K562 (cell line): ENCODE results near the gene RPL11. TPM values are rescaled to one million over a fixed set of nuclear protein-coding genes. Genes with fewer than 3 reads are reported as not detected.

Experiments
- ESRRA ChIP-seq: fragments of 450-650 bp; IDR thresholded peaks from 2 replicates; pipeline ENCODE4 v1.6.1; 2014; ENCODE audit warnings: low read depth, mild to moderate bottlenecking, moderate library complexity, borderline replicate concordance
- HDAC1 ChIP-seq, 2 experiments: fragments of 450-650 bp; IDR thresholded peaks; 2 replicates each; pipeline ENCODE4 v1.6.1; 2016 to 2017; ENCODE audit warnings: inconsistent platforms in 1 of 2, mild to moderate bottlenecking in 1 of 2, moderate library complexity in 1 of 2
- PCBP1 ChIP-seq: fragments of 200-400 bp; formaldehyde crosslinking; IDR thresholded peaks from 2 replicates; pipeline ENCODE4 v1.6.1; 2018; ENCODE audit warnings: mild to moderate bottlenecking, low read depth, low read length; ENCODE audit not compliant: poor library complexity, severe bottlenecking
- RAD51 ChIP-seq: fragments of 450-650 bp; IDR thresholded peaks from 2 replicates; pipeline ENCODE4 v1.7.1; 2016; ENCODE audit warnings: low read depth, mild to moderate bottlenecking, borderline replicate concordance
- RBM22 ChIP-seq: fragments of 200-400 bp; formaldehyde crosslinking; IDR thresholded peaks from 2 replicates; pipeline ENCODE4 v1.6.1; 2018; ENCODE audit warnings: low read length, low read depth; ENCODE audit not compliant: poor library complexity, severe bottlenecking
- RBM39 ChIP-seq: fragments of 200-400 bp; formaldehyde crosslinking; optimal IDR thresholded peaks from 2 replicates; pipeline ENCODE3; 2018; ENCODE audit warnings: low read depth, low read length
- SMAD4 ChIP-seq: fragments of 250-450 bp; sonication (Bioruptor Pico); conservative IDR thresholded peaks from 2 replicates; pipeline ENCODE4 v1.8.0; 2021; ENCODE audit warnings: inconsistent platforms, mild to moderate bottlenecking, moderate library complexity
- ZFX ChIP-seq: sonication (generic); formaldehyde crosslinking; IDR thresholded peaks from 2 replicates; pipeline ENCODE4 v1.8.0; 2022; ENCODE audit warnings: mild to moderate bottlenecking, missing genetic modification reagents, moderate library complexity
- ZNF316 ChIP-seq: fragments of 450-650 bp; IDR thresholded peaks from 2 replicates; pipeline ENCODE4 v1.6.1; 2016
- ZNF561 ChIP-seq: fragments of 450-650 bp; formaldehyde crosslinking; conservative IDR thresholded peaks from 2 replicates; pipeline ENCODE4 v1.4.0; 2020; ENCODE audit warnings: mild to moderate bottlenecking, moderate library complexity
- polyA plus RNA-seq, 8 experiments: library from polyadenylated mRNA; depleted of rRNA in 4 of 8; stranded (reverse) in 5 of 8; unstranded in 3 of 8; fragments of >200 nt; fragmentation: Nextera tagmentation in 2 of 8; fragmentation: Illumina TruSeq in 1 of 8; extraction: Ambion mirVana in 2 of 8; extraction: Trizol in 1 of 8; gene quantifications; 2 replicates each; pipeline versions ENCODE4 v1.2.1 to v1.2.3, GENCODE V29; 2011 to 2014; ENCODE audit warnings: inconsistent platforms in 1 of 8, missing spikeins in 1 of 8
- total RNA-seq, 7 experiments: library from RNA; depleted of rRNA in 6 of 7; stranded (reverse); fragments of >200 nt in 6 of 7; fragmentation: Illumina TruSeq in 2 of 7; extraction: Trizol in 2 of 7; gene quantifications; 2 replicates each; pipeline versions ENCODE4 v1.2.1 to v1.2.3, GENCODE V29; 2011 to 2021; ENCODE audit warnings: low replicate concordance in 1 of 7
- TF ChIP-seq, protein P1 (sequence below), 3 experiments: fragments of 200-800 bp in 1 of 3; sonication (Bioruptor generic) in 1 of 3; sonication (generic) in 1 of 3; formaldehyde crosslinking in 1 of 3; IDR thresholded peaks; 2 replicates each; pipeline versions ENCODE4 v1.6.1 to v1.8.0; 2016 to 2022; ENCODE audit warnings: mild to moderate bottlenecking in 2 of 3, missing compliant biosample characterization in 2 of 3, missing genetic modification characterization in 2 of 3, missing genetic modification reagents in 1 of 3
- TF ChIP-seq, protein P2 (sequence below): sonication (generic); formaldehyde crosslinking; IDR thresholded peaks from 2 replicates; pipeline ENCODE4 v1.8.1; 2022; ENCODE audit warnings: missing genetic modification reagents
- TF ChIP-seq, protein P3 (sequence below): sonication (generic); formaldehyde crosslinking; IDR thresholded peaks from 2 replicates; pipeline ENCODE4 v1.8.0; 2023; ENCODE audit warnings: missing genetic modification reagents, mild to moderate bottlenecking, borderline replicate concordance
- TF ChIP-seq, protein P4 (sequence below), 2 experiments: fragments of 150-350 bp in 1 of 2; IDR thresholded peaks; 2 replicates each; pipeline ENCODE4 v1.6.1; 2012 to 2016; ENCODE audit warnings: low read depth in 2 of 2, low read length in 2 of 2, mild to moderate bottlenecking in 1 of 2, moderate library complexity in 1 of 2

RPL11 gene
- total and polyA plus RNA-seq, 9 of the 15 experiments (the other 6 are each of a cell fraction or from before 2014, with no cell fraction given), result 1,781 to 4,526 (median 3,111) TPM

DNA sequence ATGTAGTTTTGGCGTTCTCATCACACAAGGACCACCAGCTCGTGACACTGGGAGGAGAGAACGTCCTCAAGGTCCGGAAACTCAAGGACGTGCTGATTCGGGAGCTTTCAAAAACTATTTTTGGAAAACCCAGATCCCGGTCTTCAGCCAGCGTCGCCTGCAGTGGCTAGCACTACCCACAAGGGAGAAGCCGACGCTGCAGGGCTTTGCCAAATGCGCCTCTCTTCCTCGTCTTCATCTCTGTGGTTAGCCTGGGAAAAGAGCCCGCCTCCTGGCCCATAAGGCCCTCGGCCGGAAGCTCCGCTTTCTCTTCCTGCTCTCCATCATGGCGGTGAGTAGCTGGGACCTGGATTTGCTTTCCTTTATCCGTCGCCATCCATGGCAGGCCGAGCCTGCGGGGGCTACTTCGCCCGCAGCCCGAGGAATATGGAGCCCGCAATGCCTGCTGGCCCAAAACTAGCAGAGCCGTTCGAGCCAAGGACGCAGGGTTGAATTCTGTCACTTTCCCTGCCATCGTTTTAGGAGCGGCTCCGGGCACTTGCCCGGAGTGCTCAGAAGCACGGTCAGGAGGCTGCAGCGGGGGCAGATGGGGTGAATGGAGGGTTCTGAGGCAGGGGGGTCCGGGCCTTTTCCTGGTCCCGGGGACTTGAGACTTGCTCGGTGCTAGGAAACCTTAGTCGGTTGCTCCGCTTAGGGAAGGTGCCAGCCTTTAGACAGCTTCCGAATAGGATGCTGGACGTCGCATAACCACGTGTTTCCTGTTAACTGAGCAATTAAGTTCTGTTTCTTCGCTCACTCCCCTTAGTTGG lies at the start of gene RPL11 (continued):
- TF ChIP-seq, protein P1, sequence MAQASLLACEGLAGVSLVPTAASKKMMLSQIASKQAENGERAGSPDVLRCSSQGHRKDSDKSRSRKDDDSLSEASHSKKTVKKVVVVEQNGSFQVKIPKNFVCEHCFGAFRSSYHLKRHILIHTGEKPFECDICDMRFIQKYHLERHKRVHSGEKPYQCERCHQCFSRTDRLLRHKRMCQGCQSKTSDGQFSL (CRISPR knock-in tag; IDR thresholded peaks at IDR 0.05), result peak; percentile 31; the same call in 1 of the 2 replicates
- TF ChIP-seq, protein P1 (tag; IDR thresholded peaks at IDR 0.05), result no peak
- peak; percentile 85 for TF ChIP-seq ZFX (CRISPR knock-in tag)
- TF ChIP-seq, protein P2, sequence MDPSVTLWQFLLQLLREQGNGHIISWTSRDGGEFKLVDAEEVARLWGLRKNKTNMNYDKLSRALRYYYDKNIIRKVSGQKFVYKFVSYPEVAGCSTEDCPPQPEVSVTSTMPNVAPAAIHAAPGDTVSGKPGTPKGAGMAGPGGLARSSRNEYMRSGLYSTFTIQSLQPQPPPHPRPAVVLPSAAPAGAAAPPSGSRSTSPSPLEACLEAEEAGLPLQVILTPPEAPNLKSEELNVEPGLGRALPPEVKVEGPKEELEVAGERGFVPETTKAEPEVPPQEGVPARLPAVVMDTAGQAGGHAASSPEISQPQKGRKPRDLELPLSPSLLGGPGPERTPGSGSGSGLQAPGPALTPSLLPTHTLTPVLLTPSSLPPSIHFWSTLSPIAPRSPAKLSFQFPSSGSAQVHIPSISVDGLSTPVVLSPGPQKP (CRISPR knock-in tag), result no peak
- peak; percentile 90 for TF ChIP-seq RBM39
- TF ChIP-seq PCBP1, result peak; percentile 78
- TF ChIP-seq, protein P3, sequence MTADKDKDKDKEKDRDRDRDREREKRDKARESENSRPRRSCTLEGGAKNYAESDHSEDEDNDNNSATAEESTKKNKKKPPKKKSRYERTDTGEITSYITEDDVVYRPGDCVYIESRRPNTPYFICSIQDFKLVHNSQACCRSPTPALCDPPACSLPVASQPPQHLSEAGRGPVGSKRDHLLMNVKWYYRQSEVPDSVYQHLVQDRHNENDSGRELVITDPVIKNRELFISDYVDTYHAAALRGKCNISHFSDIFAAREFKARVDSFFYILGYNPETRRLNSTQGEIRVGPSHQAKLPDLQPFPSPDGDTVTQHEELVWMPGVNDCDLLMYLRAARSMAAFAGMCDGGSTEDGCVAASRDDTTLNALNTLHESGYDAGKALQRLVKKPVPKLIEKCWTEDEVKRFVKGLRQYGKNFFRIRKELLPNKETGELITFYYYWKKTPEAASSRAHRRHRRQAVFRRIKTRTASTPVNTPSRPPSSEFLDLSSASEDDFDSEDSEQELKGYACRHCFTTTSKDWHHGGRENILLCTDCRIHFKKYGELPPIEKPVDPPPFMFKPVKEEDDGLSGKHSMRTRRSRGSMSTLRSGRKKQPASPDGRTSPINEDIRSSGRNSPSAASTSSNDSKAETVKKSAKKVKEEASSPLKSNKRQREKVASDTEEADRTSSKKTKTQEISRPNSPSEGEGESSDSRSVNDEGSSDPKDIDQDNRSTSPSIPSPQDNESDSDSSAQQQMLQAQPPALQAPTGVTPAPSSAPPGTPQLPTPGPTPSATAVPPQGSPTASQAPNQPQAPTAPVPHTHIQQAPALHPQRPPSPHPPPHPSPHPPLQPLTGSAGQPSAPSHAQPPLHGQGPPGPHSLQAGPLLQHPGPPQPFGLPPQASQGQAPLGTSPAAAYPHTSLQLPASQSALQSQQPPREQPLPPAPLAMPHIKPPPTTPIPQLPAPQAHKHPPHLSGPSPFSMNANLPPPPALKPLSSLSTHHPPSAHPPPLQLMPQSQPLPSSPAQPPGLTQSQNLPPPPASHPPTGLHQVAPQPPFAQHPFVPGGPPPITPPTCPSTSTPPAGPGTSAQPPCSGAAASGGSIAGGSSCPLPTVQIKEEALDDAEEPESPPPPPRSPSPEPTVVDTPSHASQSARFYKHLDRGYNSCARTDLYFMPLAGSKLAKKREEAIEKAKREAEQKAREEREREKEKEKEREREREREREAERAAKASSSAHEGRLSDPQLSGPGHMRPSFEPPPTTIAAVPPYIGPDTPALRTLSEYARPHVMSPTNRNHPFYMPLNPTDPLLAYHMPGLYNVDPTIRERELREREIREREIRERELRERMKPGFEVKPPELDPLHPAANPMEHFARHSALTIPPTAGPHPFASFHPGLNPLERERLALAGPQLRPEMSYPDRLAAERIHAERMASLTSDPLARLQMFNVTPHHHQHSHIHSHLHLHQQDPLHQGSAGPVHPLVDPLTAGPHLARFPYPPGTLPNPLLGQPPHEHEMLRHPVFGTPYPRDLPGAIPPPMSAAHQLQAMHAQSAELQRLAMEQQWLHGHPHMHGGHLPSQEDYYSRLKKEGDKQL (CRISPR knock-in tag), result no peak
- TF ChIP-seq, protein P4, sequence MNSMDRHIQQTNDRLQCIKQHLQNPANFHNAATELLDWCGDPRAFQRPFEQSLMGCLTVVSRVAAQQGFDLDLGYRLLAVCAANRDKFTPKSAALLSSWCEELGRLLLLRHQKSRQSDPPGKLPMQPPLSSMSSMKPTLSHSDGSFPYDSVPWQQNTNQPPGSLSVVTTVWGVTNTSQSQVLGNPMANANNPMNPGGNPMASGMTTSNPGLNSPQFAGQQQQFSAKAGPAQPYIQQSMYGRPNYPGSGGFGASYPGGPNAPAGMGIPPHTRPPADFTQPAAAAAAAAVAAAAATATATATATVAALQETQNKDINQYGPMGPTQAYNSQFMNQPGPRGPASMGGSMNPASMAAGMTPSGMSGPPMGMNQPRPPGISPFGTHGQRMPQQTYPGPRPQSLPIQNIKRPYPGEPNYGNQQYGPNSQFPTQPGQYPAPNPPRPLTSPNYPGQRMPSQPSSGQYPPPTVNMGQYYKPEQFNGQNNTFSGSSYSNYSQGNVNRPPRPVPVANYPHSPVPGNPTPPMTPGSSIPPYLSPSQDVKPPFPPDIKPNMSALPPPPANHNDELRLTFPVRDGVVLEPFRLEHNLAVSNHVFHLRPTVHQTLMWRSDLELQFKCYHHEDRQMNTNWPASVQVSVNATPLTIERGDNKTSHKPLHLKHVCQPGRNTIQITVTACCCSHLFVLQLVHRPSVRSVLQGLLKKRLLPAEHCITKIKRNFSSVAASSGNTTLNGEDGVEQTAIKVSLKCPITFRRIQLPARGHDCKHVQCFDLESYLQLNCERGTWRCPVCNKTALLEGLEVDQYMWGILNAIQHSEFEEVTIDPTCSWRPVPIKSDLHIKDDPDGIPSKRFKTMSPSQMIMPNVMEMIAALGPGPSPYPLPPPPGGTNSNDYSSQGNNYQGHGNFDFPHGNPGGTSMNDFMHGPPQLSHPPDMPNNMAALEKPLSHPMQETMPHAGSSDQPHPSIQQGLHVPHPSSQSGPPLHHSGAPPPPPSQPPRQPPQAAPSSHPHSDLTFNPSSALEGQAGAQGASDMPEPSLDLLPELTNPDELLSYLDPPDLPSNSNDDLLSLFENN (IDR thresholded peaks at IDR 0.05; ENCODE audit: low read depth in 2 of 2, low read length in 2 of 2), result peak in 1 of 2 experiments; percentile 78; a peak in 2 of 4 replicates
- peak; percentile 91 for TF ChIP-seq ESRRA
- peak; percentile 6 to 87; a peak in 2 of 4 replicates for TF ChIP-seq HDAC1 (IDR thresholded peaks at IDR 0.05)
- no peak; the same call in 1 of the 2 replicates for TF ChIP-seq RAD51
- no peak for TF ChIP-seq ZNF561 (CRISPR knock-in tag)
- peak; percentile 97 for TF ChIP-seq RBM22
- TF ChIP-seq SMAD4, result peak; percentile 60; the same call in 1 of the 2 replicates
- TF ChIP-seq ZNF316, result 0 out of 2 replicates have a peak, but pooled peaks have one; percentile 11
